Testis (tissue), 3 donors: ENCODE data around the gene RERE. TPM values are rescaled to one million over a fixed set of nuclear protein-coding genes. Genes with fewer than 3 reads are reported as not detected.

Experiments
- DNase-seq: peaks from one replicate; pipeline ENCODE4 v3.0.0-alpha.2; 2019
- H3K27ac ChIP-seq, 2 donors: fragments of 200-600 bp; sonication (generic); one replicate each; pipeline ENCODE4 v1.5.1; 2019
- H3K27me3 ChIP-seq: fragments of 200-600 bp; sonication (generic); one replicate; pipeline ENCODE4 v1.5.1; 2019
- H3K36me3 ChIP-seq: fragments of 200-600 bp; sonication (generic); one replicate; pipeline ENCODE4 v1.5.1; 2017; ENCODE audit warnings: low read depth; ENCODE audit errors: missing control alignments
- H3K4me1 ChIP-seq: fragments of 200-600 bp; sonication (generic); one replicate; pipeline ENCODE4 v1.5.1; 2019
- H3K4me3 ChIP-seq, 2 donors: fragments of 200-600 bp; sonication (generic); one replicate each; pipeline ENCODE4 v1.5.1; 2017 to 2019
- H3K9me3 ChIP-seq: fragments of 200-600 bp; sonication (generic); one replicate; pipeline ENCODE4 v1.5.1; 2017
- CTCF ChIP-seq, 3 experiments: fragments of 450-650 bp in 2 of 3; fragments of 200-600 bp in 1 of 3; sonication (generic) in 1 of 3; IDR thresholded peaks; one replicate each; pipeline ENCODE4 v1.5.1; 2016 to 2019; ENCODE audit warnings: antibody characterized with exemption in 3 of 3, mild to moderate bottlenecking in 2 of 3, moderate library complexity in 1 of 3
- POLR2A ChIP-seq: fragments of 450-650 bp; IDR thresholded peaks from one replicate; pipeline ENCODE4 v1.6.1; 2017; ENCODE audit warnings: antibody characterized with exemption, mild to moderate bottlenecking, moderate library complexity
- WGBS, 2 donors: methylation state at CpG; one replicate each; pipeline ENCODE4 v1.1.5; 2018; 5-methylcytosine and 5-hydroxymethylcytosine counted together
- intact Hi-C: fragments of 100-400 bp; cut with DNase I; formaldehyde crosslinking; loops from one replicate; pipeline ENCODE4 v1.15.1; 2023; ENCODE audit warnings: low total_unique reads
- polyA plus RNA-seq: library from polyadenylated mRNA; stranded (reverse); fragments of 350-450 nt; fragmentation: Illumina TruSeq; extraction: RNeasy Lipid Tissue Mini Kit (QIAGEN cat#74804); gene quantifications from one replicate; pipeline ENCODE4 v1.2.3, GENCODE V29; 2014; ENCODE audit warnings: low read depth, low replicate concordance; ENCODE audit not compliant: insufficient read depth
- total RNA-seq, 2 donors: library from RNA; depleted of rRNA; stranded (reverse); fragments of >200 nt; gene quantifications; one replicate each; pipeline ENCODE4 v1.2.3, GENCODE V29; 2016

The RERE gene
- total and polyA plus RNA-seq, 3 donors from 2014 or later: 90.8 to 229 (median 203) TPM

- Histone ChIP-seq H3K9me3 (no peaks in the 10 kb centered on the region), H3K27me3 (no peaks in the 10 kb centered on the region), H3K4me1 (peaks cover 58% of the 10 kb centered on the region), H3K27ac (peak overlapping the region in 1 of 2 donors; percentile 35), H3K4me3 (no peak overlapping the region), H3K36me3 (no peaks in the 10 kb centered on the region)
- no peak for DNase-seq
- intact Hi-C loops: no loop called here
- WGBS, 2 donors: 62 to 70% methylated on average over 8 of the region's 8 CpGs
- TF ChIP-seq CTCF (IDR thresholded peaks at IDR 0.05) (no peak), POLR2A (no peak)
Observed at GRCh38 chr1:8367571-8368194, 449.8 kb downstream of the RERE start.

- no peak for TF ChIP-seq POLR2A
- TF ChIP-seq CTCF (IDR thresholded peaks at IDR 0.05): no peak
- intact Hi-C loops: no loop called here
- WGBS, 2 donors: 92 to 94% methylated on average over 23 to 24 of the region's 24 CpGs
- Histone ChIP-seq H3K36me3 (no peaks in the 10 kb centered on the region), H3K4me1 (peaks cover 50% of the 10 kb centered on the region), H3K9me3 (no peaks in the 10 kb centered on the region), H3K4me3 (no peak overlapping the region), H3K27me3 (no peaks in the 10 kb centered on the region), H3K27ac (no peak overlapping the region)
- DNase-seq: no peak
Observed at GRCh38 chr1:8365661-8366362, 451.6 kb downstream of the RERE start.

DNA sequence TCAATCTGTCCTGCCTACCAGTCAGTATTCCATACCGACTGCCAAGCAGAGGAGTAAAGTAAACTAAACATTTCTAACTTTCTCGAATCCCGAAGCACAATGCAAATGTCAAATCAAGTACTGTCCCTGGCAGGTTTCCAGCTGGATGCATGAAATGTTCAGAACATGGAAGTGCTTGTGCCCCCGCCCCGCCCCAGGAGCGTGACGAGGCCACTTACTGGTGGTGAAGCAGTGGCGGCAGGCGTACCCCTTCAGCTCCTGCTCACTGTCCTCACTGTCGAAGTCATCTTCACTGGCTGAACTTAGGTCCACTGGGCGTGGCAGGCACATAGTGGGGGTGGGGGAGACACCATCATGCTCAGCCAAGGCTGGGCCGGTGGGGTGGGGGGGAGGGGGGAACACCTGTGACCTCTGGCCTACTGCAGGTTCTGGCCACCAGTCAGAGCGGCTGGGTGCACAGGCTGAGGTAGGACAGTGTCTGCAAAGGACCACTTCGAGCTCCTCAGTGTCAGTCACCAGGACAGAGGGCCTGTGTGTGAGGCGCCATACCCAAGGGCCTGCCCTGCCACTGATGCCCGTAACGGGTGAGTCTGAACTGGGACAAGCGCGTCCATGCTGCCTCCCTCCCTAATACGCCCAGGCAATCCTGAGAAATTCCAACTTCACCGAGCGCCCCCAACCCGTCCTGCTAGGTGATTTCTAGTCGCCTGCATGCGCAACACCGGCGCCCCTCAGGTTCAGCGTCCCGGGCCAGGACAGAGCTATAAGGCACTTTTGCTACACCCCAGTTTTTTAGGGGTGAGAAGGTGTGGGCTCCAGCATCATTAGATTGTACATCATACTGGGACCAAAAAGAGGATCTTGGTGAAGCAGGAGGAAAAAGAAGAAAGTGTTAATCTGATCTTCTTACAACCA is 452.7 kb downstream of the RERE start:
- TF ChIP-seq CTCF (IDR thresholded peaks at IDR 0.05) (no peak), POLR2A (no peak)
- Histone ChIP-seq H3K4me1 (peaks cover 46% of the 10 kb centered on the region), H3K9me3 (no peaks in the 10 kb centered on the region), H3K27me3 (no peaks in the 10 kb centered on the region), H3K36me3 (no peaks in the 10 kb centered on the region), H3K27ac (peak overlapping the region; percentile 62 to 65), H3K4me3 (no peak overlapping the region)
- intact Hi-C loops: no loop called here
- 75 to 78% methylated on average over 26 to 29 of the region's 29 CpGs for WGBS, 2 donors
- DNase-seq: no peak

GRCh38 chr1:8363767-8364301 is 453.6 kb downstream of the RERE start:
- no peaks in the 10 kb centered on the region for H3K9me3 ChIP-seq
- H3K4me1 ChIP-seq: peaks cover 46% of the 10 kb centered on the region
- 60 to 64% methylated on average over 3 to 18 of the region's 18 CpGs for WGBS, 2 donors
- no peaks in the 10 kb centered on the region for H3K27me3 ChIP-seq
- intact Hi-C loops: no loop called here
- H3K27ac ChIP-seq: peak overlapping the region; percentile 62 to 65
- H3K36me3 ChIP-seq: no peaks in the 10 kb centered on the region
- DNase-seq: peak; percentile 72
- no peak overlapping the region for H3K4me3 ChIP-seq
- no peak for TF ChIP-seq POLR2A
